ENCODE results near the gene DCLK2. TPM values are rescaled to one million over a fixed set of nuclear protein-coding genes. Genes with fewer than 3 reads are reported as not detected.

DCLK2 gene
- total RNA-seq, 2 donors from 2014 or later: 3.1 to 3.9 TPM

DNA sequence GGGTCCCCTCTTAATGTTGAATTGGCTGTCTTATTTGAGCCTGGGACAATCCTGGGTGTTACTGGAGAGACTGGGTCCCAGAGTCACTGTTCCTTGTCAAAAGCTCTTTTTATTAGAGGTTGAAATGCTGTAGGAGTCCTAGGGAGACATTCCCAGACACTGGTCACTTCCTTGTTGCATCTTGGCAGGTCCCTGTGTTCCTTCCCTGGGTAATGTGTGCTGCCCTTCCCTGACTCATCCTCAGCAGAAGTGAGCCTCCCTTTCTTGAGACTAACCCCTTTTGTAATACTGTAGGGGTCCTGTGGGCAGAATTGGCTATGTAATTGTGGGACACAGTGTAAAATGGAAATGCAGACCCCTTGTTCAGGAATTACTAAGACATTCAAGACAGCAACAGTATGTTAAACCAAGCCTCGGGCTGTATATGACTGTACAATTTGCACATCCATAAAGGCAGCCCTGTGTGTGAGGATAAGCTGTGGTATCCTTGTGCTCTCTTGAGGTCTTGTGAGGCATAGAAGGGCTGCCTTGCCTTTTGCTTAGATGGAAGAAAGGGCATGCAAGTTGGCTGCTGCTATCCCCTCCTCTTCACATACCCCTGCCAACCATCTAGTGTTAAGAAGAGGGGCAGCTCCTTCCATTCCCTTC, 53.5 kb downstream of the DCLK2 start:
- Histone ChIP-seq H3K9ac (ENCODE audit: low read depth in 2 of 2, low read length in 2 of 2) (no peak overlapping the region), H3K4me1 (no peaks in the 10 kb centered on the region), H3K27me3 (no peaks in the 10 kb centered on the region), H3K27ac (no peak overlapping the region), H3K36me3 (no peaks in the 10 kb centered on the region), H3K4me3 (no peak overlapping the region), H3K9me3 (no peaks in the 10 kb centered on the region)
- TF ChIP-seq, protein P1, sequence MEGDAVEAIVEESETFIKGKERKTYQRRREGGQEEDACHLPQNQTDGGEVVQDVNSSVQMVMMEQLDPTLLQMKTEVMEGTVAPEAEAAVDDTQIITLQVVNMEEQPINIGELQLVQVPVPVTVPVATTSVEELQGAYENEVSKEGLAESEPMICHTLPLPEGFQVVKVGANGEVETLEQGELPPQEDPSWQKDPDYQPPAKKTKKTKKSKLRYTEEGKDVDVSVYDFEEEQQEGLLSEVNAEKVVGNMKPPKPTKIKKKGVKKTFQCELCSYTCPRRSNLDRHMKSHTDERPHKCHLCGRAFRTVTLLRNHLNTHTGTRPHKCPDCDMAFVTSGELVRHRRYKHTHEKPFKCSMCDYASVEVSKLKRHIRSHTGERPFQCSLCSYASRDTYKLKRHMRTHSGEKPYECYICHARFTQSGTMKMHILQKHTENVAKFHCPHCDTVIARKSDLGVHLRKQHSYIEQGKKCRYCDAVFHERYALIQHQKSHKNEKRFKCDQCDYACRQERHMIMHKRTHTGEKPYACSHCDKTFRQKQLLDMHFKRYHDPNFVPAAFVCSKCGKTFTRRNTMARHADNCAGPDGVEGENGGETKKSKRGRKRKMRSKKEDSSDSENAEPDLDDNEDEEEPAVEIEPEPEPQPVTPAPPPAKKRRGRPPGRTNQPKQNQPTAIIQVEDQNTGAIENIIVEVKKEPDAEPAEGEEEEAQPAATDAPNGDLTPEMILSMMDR (IDR thresholded peaks at IDR 0.05): no peak
- intact Hi-C loops (cut with DNase I): no loop called here
- no peak for DNase-seq

DNA sequence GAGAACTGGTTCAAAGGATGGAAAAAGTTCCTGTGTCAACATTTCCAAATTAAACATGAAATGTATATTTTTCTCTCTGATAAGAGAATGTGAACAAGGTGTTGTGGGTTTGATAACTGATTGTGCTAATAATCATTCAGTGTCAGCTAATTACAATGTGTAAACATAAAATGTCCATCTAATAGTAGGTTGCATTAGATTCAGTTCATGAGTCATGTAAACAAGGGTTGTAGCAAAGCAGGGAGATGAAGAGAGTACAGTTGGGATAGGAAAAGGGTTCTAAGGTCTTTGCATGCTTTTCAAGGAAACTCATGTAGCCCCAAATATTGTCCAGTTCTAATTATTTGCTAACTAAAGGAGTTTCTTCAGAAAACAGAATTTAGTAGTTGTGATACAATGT, 55.4 kb downstream of the DCLK2 start:
- Histone ChIP-seq H3K36me3 (no peaks in the 10 kb centered on the region), H3K27ac (no peak overlapping the region), H3K27me3 (no peaks in the 10 kb centered on the region), H3K9ac (ENCODE audit: low read depth in 2 of 2, low read length in 2 of 2) (no peak overlapping the region), H3K4me3 (no peak overlapping the region), H3K9me3 (no peaks in the 10 kb centered on the region), H3K4me1 (no peaks in the 10 kb centered on the region)
- intact Hi-C loops (cut with DNase I): no loop called here
- DNase-seq: no peak
- TF ChIP-seq, protein P1 (IDR thresholded peaks at IDR 0.05): no peak

DNA sequence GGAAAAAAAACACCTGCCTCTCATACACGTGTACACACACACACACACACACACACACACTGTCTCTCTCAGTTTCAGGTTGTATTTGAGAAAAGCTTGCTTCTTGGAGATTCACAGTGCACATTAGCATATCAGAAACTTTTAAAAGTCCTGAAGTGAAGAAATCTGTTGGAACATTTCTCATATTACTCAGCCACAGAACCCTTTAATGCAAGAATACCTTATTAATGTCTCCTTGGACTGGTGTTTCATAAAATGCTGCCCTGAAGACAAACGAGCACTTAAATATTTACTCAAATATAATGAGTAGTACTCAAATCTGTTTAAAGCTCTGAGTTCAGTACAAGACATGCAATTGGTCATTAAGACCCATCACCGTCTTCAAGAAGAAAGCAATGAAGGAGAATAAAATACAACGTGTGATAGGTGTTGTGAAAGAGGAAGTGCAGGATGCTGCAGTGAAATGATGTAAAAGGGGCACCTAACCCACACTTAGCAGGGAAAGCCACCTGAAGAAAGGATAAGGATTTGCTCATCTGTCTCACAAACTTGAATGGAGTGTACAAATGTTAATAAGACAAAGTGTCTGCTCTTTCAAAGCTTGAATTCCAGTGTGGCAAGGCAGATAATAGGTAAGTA, 57.0 kb downstream of the DCLK2 start:
- Histone ChIP-seq H3K4me1 (no peaks in the 10 kb centered on the region), H3K27me3 (no peaks in the 10 kb centered on the region), H3K36me3 (no peaks in the 10 kb centered on the region), H3K4me3 (no peak overlapping the region), H3K9ac (ENCODE audit: low read depth in 2 of 2, low read length in 2 of 2) (no peak overlapping the region), H3K27ac (no peak overlapping the region), H3K9me3 (no peaks in the 10 kb centered on the region)
- DNase-seq: no peak
- intact Hi-C loops (cut with DNase I): no loop called here
- TF ChIP-seq, protein P1 (IDR thresholded peaks at IDR 0.05): no peak

DNA sequence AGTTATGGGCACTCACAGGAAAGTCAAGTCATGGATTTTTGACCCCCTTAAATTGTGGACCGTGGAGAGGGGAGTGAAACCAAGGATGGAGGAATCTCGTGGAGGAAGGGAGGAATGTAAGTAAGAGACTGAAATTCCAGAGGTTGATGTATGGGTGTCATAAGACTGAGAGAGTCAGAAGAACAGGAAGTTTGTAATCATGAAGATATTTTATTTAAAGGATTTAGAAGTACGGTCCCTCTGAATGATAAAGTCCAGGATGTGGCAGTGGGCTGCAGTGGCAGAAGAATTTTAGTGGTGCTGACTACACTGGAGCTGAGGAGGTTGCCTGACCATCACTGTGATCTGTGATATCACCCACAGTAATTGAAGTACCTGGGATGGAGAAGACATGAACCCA, 57.8 kb downstream of the DCLK2 start:
- TF ChIP-seq, protein P1 (IDR thresholded peaks at IDR 0.05): no peak
- Histone ChIP-seq H3K9me3 (no peaks in the 10 kb centered on the region), H3K36me3 (no peaks in the 10 kb centered on the region), H3K27ac (no peak overlapping the region), H3K9ac (ENCODE audit: low read depth in 2 of 2, low read length in 2 of 2) (no peak overlapping the region), H3K4me1 (no peaks in the 10 kb centered on the region), H3K4me3 (no peak overlapping the region), H3K27me3 (no peaks in the 10 kb centered on the region)
- DNase-seq: no peak
- intact Hi-C loops (cut with DNase I): no loop called here

DNA sequence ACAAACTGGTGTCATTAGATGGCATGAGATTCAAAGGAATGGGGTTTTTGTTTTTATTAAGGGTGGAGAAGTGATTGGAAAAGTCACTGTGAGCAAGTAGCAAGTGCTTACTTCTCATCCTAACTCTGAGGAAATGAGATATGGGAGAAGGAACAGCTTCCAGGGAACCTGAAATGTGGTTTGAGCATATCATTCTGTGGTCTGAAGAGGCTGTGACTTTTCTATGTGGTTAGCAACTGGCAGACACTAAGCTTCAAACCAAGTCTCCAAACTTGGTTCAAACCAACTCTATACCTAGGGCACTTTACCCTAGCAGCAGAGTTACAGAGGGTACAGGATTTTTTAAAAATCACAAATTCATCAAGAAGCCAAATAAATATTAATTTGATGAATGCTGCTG, 58.2 kb downstream of the DCLK2 start:
- H3K4me3 ChIP-seq: no peak overlapping the region
- no peaks in the 10 kb centered on the region for H3K27me3 ChIP-seq
- H3K4me1 ChIP-seq: no peaks in the 10 kb centered on the region
- H3K9me3 ChIP-seq: no peaks in the 10 kb centered on the region
- TF ChIP-seq, protein P1 (IDR thresholded peaks at IDR 0.05): no peak
- DNase-seq: no peak
- no peak overlapping the region for H3K9ac ChIP-seq (ENCODE audit: low read depth in 2 of 2, low read length in 2 of 2)
- H3K36me3 ChIP-seq: no peaks in the 10 kb centered on the region
- H3K27ac ChIP-seq: no peak overlapping the region
- intact Hi-C loops (cut with DNase I): no loop called here

All from colonic mucosa (tissue), 4 donors.